ENCODE measurements around the gene LPIN3.
A peak's percentile ranks its signal among the peaks of the same experiment; 100 is the strongest.

The LPIN3 gene

GRCh38 chr20:41394931-41395666 is 54.5 kb downstream of the LPIN3 start:
- DNase-seq, result no peak

DNA sequence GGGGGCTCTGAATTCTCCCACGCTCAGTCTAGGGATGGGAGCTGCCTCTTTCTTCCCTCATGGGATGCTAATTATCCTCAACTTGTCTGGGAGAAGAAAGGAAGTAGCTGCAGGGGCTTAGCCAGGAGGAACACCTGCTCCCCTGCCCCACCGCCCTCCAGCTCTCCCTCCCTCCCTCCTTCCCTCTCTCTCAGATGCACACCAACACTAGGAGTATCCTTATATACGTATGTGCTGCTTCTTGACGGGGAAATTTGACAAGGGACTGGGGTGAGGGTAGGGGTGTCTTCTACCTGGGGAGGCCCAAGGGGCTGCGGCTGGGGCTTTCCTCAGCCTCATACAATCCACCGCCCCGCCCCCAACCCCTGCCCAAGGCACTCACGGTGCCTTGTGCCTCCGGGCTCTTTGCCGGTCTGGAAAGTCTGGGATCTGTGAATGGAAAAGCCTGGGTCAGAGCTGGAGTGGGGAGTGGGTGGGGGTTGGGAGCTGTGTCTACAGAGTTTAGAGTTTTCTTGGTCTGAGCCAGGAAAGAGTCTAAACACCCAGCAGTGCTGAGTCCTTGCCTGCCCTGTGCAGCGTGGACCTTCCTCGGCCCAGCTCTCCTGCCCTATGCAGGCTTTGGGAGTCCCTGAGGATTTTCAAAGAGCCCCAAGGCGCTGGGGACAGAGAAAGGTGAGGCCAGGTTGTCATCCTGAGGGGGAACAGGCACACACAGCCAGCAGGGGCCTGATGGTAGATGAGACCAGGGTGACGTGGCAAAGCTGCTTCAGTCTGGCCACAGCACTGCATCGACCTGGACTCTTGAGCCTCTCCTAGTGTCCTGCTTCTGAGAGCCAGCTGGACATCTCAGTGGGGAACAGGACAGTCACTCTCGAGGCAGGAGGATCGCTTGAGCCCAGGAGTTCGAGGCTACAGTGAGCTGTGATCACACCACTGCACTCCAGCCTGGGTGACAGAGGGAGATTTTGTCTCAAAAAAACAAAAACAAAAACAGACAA is 55.3 kb downstream of the LPIN3 start:
- no peak for DNase-seq

DNA sequence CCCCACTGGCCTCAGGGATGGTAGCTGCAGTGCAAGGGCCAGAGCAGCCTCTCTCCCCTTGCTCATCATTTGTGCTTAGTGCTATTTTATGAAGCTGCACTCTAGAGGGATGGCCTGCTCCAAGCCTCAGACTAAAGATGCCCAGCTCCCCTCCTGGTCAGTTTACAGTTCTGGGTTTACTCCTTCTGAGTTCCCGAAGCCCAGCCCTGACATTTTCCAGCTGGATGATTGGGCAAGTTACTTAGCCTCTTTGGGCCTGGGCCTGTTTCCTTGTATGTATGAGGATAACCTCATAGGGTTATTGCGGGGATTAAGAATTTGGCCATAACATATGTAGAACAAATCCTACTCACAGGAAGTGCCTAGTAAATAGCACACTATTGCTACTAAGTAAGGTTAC is 57.8 kb downstream of the LPIN3 start:
- DNase-seq, result no peak

GRCh38 chr20:41403604-41404003 is 63.0 kb downstream of the LPIN3 start:
- DNase-seq, result no peak

GRCh38 chr20:41405436-41405835 is 64.8 kb downstream of the LPIN3 start:
- DNase-seq, result no peak

GRCh38 chr20:41406353-41406752 is 65.7 kb downstream of the LPIN3 start:
- DNase-seq, result no peak

DNA sequence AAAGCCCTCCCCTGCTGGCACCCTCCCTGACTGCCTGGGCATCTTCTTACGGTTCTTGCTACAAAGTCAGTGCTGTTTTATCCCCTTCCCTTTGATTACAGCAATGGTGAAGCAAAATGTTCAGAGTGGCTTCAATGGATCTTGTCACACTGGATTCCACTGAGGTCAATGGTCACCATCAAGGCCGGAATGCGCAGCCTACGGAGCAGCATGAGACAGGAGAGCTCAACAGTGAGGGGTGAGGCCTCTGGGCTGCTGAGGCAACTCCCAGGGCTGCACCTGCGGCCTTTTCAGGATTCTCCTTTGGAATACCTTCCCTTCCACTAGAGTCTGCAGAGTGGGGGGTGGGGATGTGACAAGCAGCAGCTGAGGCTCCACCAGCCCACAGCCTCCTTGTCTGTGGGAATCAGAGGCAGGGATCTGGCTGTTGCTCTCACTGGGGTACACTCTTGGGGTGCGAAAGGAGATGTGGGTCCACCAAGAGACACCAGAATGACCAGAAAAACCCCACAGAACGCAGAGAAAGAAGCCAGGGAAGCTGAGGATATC is 66.3 kb downstream of the LPIN3 start:
- DNase-seq, result no peak

DNA sequence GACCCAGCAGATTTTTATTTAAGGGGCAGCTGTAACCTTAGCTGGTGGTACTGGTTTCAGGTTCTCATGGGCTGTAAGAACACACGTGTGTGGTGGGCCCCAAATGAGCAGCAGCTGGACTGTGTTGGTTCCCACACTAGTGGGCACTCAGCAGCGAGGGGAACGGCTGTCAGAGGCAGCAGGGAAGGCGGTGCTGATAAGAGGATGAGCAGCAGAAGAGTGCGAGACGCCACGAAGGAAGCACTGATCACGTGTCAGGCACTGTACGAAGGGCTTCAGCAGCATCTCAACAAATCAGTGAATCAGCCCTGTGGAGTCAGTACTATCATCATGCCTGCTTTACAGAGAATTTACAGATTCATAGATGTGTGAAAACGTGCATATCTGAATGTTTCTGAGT is 67.0 kb downstream of the LPIN3 start:
- no peak for DNase-seq

DNA sequence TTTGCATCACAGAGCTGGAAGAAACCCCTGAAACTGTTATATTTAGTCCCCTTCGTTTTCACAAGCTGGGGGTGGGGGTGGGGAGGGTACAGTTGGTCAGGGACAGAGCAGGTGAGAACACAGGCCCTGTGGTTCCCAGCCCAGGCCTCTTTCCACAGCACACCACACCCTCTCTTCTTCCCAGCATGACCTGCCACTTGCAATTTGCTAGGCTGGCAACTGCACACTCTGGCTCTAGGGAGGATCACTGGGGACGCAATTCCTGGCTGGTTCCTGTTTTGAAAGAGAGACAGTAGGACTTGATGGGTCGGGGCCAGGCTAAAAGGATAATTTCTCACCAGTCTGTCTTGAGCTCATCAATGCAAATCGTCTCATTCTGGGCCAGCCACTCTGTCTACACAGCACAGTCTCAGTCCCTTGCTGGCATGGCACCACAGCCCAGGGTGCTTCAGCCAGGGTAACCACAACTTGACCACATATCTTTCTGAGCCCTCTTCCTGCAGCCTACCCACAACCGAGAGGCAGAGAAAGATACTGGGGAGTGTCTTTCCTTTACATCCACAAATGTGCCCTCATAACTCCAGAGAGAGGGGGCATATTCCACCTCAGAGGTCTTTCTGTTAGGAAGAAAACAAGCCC is 67.7 kb downstream of the LPIN3 start:
- DNase-seq, result peak in 1 of 2 donors; percentile 33

DNA sequence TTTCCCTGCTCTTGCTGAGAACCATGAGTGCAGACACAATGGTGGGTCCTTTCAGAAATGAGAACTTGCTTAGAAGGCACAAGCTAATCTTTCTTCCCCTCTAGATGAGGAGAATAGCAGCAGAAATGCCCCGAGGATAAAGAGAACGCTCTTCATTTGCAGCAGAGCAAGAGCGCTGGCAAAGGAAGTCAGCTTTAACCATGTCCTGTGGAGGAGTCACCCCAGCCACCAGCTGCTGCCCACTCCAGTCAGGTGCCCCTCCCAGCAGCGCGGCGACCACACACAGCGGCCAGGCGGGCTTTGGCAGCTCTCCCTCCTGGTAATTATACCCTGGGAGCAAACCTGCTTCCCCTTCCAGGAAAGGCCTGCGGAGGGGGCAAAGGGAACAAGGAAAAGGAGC is 68.4 kb downstream of the LPIN3 start:
- DNase-seq, result peak in 1 of 2 donors; percentile 71

Data from bone marrow (tissue), 2 donors.